ENCODE results near the gene S100A13.

Gene S100A13

DNA sequence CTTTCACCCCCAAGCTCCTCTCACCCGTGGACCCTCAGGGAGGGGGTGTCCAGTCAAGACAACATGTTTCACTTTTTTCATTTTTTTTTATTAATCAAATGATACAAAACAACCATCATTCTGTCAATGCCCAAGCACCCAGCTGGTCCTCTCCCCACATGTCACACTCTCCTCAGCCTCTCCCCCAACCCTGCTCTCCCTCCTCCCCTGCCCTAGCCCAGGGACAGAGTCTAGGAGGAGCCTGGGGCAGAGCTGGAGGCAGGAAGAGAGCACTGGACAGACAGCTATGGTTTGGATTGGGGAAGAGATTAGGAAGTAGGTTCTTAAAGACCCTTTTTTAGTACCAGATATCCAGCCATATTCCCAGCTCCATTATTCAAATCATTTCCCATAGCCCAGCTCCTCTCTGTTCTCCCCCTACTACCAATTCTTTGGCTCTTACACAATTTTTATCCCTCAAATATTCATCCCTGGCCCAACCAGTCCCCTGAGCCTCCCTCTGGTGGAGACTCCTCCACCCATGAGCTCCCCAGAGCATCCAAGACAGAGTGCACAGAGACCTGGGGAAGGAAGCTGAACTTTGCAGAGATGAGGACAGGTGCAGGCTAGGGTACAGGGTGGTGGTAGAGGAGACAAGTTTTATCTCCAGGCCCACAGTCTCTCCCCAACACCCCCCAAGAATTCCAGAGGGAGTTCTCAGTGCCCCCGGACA is 13.0 kb downstream of the S100A13 start:
- no peak overlapping the region for H3K27ac ChIP-seq
- no peak for TF ChIP-seq ZFX (IDR thresholded peaks at IDR 0.05)
- TF ChIP-seq, protein P1, sequence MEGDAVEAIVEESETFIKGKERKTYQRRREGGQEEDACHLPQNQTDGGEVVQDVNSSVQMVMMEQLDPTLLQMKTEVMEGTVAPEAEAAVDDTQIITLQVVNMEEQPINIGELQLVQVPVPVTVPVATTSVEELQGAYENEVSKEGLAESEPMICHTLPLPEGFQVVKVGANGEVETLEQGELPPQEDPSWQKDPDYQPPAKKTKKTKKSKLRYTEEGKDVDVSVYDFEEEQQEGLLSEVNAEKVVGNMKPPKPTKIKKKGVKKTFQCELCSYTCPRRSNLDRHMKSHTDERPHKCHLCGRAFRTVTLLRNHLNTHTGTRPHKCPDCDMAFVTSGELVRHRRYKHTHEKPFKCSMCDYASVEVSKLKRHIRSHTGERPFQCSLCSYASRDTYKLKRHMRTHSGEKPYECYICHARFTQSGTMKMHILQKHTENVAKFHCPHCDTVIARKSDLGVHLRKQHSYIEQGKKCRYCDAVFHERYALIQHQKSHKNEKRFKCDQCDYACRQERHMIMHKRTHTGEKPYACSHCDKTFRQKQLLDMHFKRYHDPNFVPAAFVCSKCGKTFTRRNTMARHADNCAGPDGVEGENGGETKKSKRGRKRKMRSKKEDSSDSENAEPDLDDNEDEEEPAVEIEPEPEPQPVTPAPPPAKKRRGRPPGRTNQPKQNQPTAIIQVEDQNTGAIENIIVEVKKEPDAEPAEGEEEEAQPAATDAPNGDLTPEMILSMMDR (conservative IDR thresholded peaks at IDR 0.05): no peak

- TF ChIP-seq, protein P1 (conservative IDR thresholded peaks at IDR 0.05): no peak
- TF ChIP-seq ZFX (IDR thresholded peaks at IDR 0.05): no peak
- H3K27ac ChIP-seq: no peak overlapping the region
These were observed 13.9 kb downstream of the S100A13 start for GRCh38 chr1:153613406-153613805.

DNA sequence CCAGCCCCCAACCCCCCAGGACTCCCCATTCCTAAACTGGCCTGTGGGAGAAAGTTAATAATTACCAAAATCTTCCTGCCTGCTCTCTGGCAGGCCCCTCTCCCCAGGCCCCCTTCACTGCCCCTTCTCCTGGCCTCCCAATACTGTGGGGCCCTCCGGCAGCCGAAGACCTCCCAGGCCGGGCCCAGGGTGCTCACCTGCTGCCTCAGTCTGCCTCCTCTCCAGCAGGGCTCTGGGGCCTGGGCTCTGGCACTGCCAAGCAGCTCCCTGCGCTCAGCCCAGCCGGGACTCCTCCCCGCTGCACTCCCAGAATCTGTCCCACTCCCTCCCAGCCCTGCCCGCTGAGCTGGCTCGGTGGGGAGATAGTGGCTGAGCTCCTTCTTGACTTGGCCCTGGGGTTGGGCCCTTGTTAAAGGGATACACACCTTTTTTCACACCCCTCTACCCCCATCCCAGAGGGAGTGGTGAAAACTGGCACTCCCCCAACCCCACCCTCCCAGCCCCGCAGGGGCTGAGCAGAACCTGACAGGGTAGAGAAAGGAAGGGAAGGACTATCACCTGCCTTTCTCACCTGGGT is 14.5 kb downstream of the S100A13 start, which contains the start of gene S100A16:
Gene S100A16 (minus strand): TSS at position 383 of the 577 bp plus-strand sequence. CDS start 4,986 bp downstream, outside the sequence.
- H3K27ac ChIP-seq: no peak within 1 kb of the TSS
- no peak for TF ChIP-seq ZFX (IDR thresholded peaks at IDR 0.05)

DNA sequence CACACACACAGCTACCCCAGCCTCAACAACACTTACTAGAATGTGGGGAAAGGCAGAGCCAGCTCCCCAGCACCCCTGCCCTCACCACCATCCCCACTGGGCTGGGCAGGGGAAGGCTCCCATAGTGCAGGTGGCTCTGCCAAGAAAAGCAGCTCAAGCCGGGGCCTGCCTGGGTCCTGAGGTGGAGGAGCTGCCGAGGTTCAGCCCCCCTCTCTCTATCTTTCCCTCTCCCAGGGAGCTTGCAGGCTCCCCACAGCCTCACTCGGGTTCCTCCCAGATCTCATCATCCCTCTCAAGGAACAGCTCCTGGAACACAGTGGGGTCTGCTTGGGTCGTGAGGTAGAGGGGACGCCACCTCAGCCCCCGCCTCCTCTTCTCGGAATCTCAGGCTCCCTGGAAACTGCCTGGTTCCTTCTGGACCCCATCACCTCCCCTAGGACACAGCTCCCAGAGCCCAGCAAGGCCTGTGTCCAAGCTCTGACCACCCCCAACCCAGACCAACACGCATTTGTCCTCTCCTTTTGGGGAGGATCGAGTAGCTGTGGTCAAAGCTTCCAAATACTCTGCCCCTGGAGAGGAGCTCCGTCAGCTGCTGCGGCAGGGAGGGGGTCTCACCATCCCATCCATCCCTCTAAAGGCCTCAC is 15.1 kb downstream of the S100A13 start:
- no peak overlapping the region for H3K27ac ChIP-seq
- no peak for TF ChIP-seq ZFX (IDR thresholded peaks at IDR 0.05)
- TF ChIP-seq, protein P1 (conservative IDR thresholded peaks at IDR 0.05): no peak

DNA sequence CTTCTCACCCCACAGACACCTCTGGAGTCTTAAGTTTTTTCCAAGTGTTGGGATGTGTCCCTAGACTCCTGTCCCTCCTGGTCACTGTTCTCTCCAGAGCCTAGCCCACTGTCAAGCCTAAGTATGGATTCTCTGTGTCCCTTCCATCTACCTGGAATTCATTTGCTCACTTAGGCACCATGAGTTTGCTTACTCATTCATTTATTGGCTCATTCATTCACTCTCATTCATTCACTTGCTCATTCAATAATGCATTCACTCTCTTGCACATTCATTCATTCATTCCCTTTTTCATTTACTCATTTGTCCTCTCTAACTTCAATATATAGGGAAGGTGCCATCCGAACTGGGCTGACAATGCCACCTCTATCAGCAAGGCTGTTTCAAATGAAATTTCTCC is 15.9 kb downstream of the S100A13 start:
- H3K27ac ChIP-seq: no peak overlapping the region
- TF ChIP-seq, protein P1 (conservative IDR thresholded peaks at IDR 0.05): no peak
- no peak for TF ChIP-seq ZFX (IDR thresholded peaks at IDR 0.05)

GRCh38 chr1:153610811-153611301 is 16.4 kb downstream of the S100A13 start:
- H3K27ac ChIP-seq: no peak overlapping the region
- TF ChIP-seq, protein P1 (conservative IDR thresholded peaks at IDR 0.05): no peak
- no peak for TF ChIP-seq ZFX (IDR thresholded peaks at IDR 0.05)

GRCh38 chr1:153610334-153610733 is 17.0 kb downstream of the S100A13 start:
- H3K27ac ChIP-seq: no peak overlapping the region
- TF ChIP-seq, protein P1 (conservative IDR thresholded peaks at IDR 0.05): no peak
- TF ChIP-seq ZFX (IDR thresholded peaks at IDR 0.05): no peak
